WI38 (cell line): ENCODE data around the gene PTH1R.

ENCODE experiments used
- H3K4me3 ChIP-seq: 2 replicates; pipeline ENCODE4 v1.5.1; 2011; ENCODE audit warnings: low read depth, mild to moderate bottlenecking, control low read depth, low read length
- CTCF ChIP-seq: IDR thresholded peaks from 2 replicates; pipeline ENCODE4 v1.5.1; 2012; ENCODE audit warnings: low read depth, mild to moderate bottlenecking, control low read depth, low read length

PTH1R gene

DNA sequence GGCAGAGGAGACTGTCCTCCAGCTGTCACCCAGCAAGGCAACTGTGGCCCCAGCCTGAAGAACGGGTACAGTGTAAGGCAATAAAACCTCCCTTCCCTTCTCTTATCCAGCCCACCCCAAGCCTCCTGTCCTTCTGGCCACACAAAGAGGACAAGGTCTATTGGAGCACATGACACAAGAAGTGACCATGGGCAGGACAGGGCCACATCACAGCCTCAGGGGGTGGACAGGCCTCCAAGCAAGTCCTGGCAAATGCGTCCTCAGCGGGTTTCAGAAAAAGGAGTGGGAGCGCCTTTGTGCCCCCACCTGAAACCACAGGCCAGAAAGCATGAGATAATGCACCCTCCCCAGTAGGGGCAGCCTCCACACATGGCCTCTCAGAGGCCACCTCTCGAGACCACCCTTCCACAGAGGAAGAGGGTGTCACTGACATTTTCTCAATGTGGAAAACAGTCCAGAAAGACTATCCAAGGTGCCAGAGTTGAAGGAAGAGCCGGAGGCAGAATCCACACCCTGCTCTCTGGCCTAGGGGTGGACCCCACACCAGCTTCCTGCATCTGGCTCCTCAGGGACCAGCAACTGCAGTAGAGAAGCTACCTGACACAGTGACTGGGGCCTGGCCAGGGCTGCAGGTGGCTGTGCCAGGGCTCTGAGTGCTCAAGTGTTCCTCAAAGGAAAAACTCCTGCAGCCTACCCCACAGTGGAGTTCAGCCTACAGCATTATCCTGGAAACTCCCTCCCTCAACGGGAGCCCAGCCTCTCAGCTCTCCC lies 55.1 kb downstream of the PTH1R start:
- no peak overlapping the region for H3K4me3 ChIP-seq
- TF ChIP-seq CTCF = no peak

- no peak for TF ChIP-seq CTCF
- H3K4me3 ChIP-seq = no peak overlapping the region
Observed at GRCh38 chr3:46933261-46933660, 55.7 kb downstream of the PTH1R start.

- H3K4me3 ChIP-seq = no peak overlapping the region
- TF ChIP-seq CTCF = no peak
Observed at GRCh38 chr3:46934072-46934471, 56.6 kb downstream of the PTH1R start.

DNA sequence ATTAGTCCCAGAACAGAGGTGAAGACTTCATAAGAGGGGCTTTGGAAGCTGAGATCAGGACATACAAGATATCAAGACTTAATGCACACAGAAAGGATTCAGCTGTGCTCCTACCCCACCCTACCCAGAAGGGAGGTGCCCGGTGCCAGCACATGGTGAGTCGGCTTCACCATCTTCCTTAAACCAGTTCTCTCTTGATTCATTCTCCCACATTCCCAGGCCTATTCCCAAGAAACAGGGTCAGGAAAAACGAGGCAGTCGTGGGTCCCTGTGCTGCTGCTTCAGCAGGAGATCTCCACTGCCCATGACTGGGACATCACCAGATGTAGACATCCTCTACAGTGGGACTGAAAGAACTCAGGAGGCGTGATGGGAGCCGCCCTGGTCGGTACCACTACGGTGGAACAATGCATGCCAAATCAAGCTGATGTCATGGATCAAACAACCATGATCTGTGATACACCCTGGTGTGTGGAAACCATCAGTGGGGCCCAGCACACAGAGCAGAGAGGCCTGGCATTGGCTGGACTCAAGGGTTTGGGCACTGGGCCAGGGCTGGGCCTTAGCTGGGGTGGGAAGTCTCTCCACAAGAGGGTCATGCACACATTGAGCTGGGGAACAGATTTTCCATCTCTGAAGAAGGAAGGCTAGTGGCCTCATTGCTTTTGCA lies 57.1 kb downstream of the PTH1R start:
- no peak overlapping the region for H3K4me3 ChIP-seq

GRCh38 chr3:46935168-46935858 lies 57.8 kb downstream of the PTH1R start:
- H3K4me3 ChIP-seq = no peak overlapping the region

More for the DNA sequence above, 57.1 kb downstream of the PTH1R start:
- no peak for TF ChIP-seq CTCF

DNA sequence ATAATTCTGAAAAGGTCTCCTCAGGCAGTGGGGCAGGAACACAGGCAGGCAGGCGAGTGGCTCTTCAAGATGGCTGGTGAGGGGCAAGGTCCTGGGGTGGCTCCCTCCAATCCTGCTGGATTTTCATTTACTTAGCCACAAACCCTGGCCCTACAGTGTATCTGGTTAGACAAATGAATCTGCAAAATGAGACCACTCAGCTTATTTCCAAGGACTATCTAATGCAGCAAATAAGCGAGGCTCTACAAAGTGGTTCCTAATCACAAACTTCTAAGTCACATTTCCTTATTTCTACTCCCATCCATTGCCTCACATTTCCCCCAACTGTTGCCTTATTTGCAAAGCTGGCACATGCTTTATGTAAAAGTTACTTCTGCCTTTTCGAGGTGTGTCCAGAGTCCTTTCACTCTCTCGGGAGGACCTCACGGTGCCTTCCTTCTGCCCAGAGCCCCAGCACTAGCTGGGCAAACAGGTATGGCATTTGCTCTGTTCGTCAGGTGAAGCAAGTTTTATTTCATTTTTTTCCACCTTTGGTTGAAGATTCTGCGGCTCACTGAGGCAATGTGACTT lies 58.6 kb downstream of the PTH1R start:
- no peak overlapping the region for H3K4me3 ChIP-seq
- no peak for TF ChIP-seq CTCF

More at GRCh38 chr3:46935168-46935858, 57.8 kb downstream of the PTH1R start:
- TF ChIP-seq CTCF = peak; percentile 94
